ENCODE data around the gene AP2S1.
"Not testable (repeated sequence)": the region's sequence is repeated elsewhere in the genome, so short reads cannot be mapped to it uniquely, and the experiment has no call there.

- TF ChIP-seq CTCF (IDR thresholded peaks at IDR 0.05; ENCODE audit: low read depth, low read length); EZH2phosphoT487 (IDR thresholded peaks at IDR 0.05; ENCODE audit: low read depth): not testable (repeated sequence)
Measured at GRCh38 chr19:46804432-46804831, 46.2 kb downstream of the AP2S1 start.
